Measurements from ENCODE around the gene SPON1. TPM values are rescaled to one million over a fixed set of nuclear protein-coding genes. Genes with fewer than 3 reads are reported as not detected.

Gene SPON1
- total and polyA plus RNA-seq, 4 donors: 0.72 to 4.9 (median 1.2) TPM

GRCh38 chr11:14114269-14114668, 151.7 kb downstream of the SPON1 start:
- Histone ChIP-seq H3K9ac (ENCODE audit: low read depth in 1 of 2, low read length in 2 of 2) (no peak overlapping the region), H3K27ac (ENCODE audit: low read depth in 1 of 2, low read length in 2 of 2) (no peak overlapping the region), H3K27me3 (ENCODE audit: control insufficient read depth in 4 of 4, insufficient read depth in 4 of 4, low read length in 3 of 4) (peaks cover 0 to 6% (median 0%) of the 10 kb centered on the region in 4 donors), H3K36me3 (ENCODE audit: control insufficient read depth in 4 of 4, insufficient read depth in 3 of 4, low read depth in 1 of 4, low read length in 3 of 4) (no peaks in the 10 kb centered on the region), H3K4me3 (ENCODE audit: low read depth in 1 of 3, low read length in 3 of 3) (no peak overlapping the region), H3K4me1 (ENCODE audit: control insufficient read depth in 4 of 4, insufficient read depth in 4 of 4, low read length in 3 of 4) (peaks cover 0 to 10% (median 8%) of the 10 kb centered on the region in 4 donors), H3K9me3 (ENCODE audit: control insufficient read depth in 4 of 4, low read length in 3 of 4) (no peaks in the 10 kb centered on the region)
- no peak for DNase-seq (ENCODE audit: low spot score)
- WGBS: 26% methylated on average over 1 of the region's 1 CpG
- TF ChIP-seq FOXA1 (IDR thresholded peaks at IDR 0.05) (no peak), ZBTB33 (IDR thresholded peaks at IDR 0.05) (peak; percentile 72), GABPA (IDR thresholded peaks at IDR 0.05 in 1 of 2, conservative IDR thresholded peaks at IDR 0.05 in 1 of 2) (no peak), MAX (IDR thresholded peaks at IDR 0.05) (peak; percentile 69), JUND (IDR thresholded peaks at IDR 0.05) (peak; percentile 59 to 73), HNF4G (IDR thresholded peaks at IDR 0.05) (peak; percentile 49), ATF3 (IDR thresholded peaks at IDR 0.05) (peak; percentile 79), NR2F2 (IDR thresholded peaks at IDR 0.05) (peak; percentile 53), RAD21 (IDR thresholded peaks at IDR 0.05) (peak in 1 of 2 donors; percentile 15), REST (IDR thresholded peaks at IDR 0.05) (no peak), CTCF (IDR thresholded peaks at IDR 0.05; ENCODE audit: low read depth, low read length, missing input control) (no peak), SP1 (IDR thresholded peaks at IDR 0.05) (peak; percentile 52), TAF1 (conservative IDR thresholded peaks at IDR 0.05) (no peak), RXRA (IDR thresholded peaks at IDR 0.05) (peak; percentile 86 to 92), HNF4A (conservative IDR thresholded peaks at IDR 0.05) (peak; percentile 88 to 89), FOXA2 (IDR thresholded peaks at IDR 0.05) (no peak), YY1 (IDR thresholded peaks at IDR 0.05) (no peak), EGR1 (IDR thresholded peaks at IDR 0.05; ENCODE audit: low read depth in 2 of 2) (no peak)
